WERI-Rb-1 (cell line): ENCODE data around the gene BSCL2.
"Not testable (repeated sequence)": the region's sequence is repeated elsewhere in the genome, so short reads cannot be mapped to it uniquely, and the experiment has no call there.

Experiments
- DNase-seq: peaks from one replicate; pipeline ENCODE4 v3.0.0-alpha.2; 2020
- H3K27ac ChIP-seq: fragments of 250-450 bp; sonication (Bioruptor Pico); 2 replicates; pipeline ENCODE4 v1.5.1; 2020; ENCODE audit warnings: mild to moderate bottlenecking, moderate library complexity
- H3K27me3 ChIP-seq: fragments of 250-450 bp; sonication (Bioruptor Pico); 2 replicates; pipeline ENCODE4 v1.5.1; 2021; ENCODE audit warnings: mild to moderate bottlenecking, low read depth, moderate library complexity; ENCODE audit not compliant: insufficient read depth, severe bottlenecking
- H3K36me3 ChIP-seq: fragments of 250-450 bp; sonication (Bioruptor Pico); 2 replicates; pipeline ENCODE4 v1.5.1; 2020; ENCODE audit warnings: mild to moderate bottlenecking, moderate library complexity
- H3K4me3 ChIP-seq: 2 replicates; pipeline ENCODE4 v1.5.1; 2011; ENCODE audit warnings: low read depth, mild to moderate bottlenecking, control low read depth, low read length
- H3K9me3 ChIP-seq: fragments of 250-450 bp; sonication (Bioruptor Pico); 2 replicates; pipeline ENCODE4 v1.5.1; 2021; ENCODE audit warnings: mild to moderate bottlenecking, moderate library complexity; ENCODE audit not compliant: severe bottlenecking
- TF ChIP-seq, protein P1 (sequence below): IDR thresholded peaks from 2 replicates; pipeline ENCODE4 v1.5.1; 2011; ENCODE audit warnings: low read depth, mild to moderate bottlenecking, control low read depth, inconsistent platforms, low read length

BSCL2 gene

DNA sequence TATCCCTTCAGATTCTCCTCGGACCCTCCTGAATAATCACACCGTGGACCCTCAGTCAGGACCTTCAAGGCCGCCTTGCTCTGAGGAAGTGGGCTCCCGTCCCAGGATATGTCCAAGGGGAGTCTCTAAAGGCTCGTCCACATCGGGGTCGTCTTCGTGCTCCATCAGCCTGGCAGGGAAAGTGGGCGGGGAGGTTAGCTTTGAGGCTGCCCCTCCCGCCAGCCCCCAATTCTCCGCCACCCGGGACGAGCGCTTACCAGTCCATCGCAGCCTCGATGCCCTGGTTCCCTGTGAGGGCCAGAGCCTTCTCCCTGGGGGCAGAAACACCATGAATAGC, 28.8 kb downstream of the BSCL2 start:
- Histone ChIP-seq H3K36me3 (peaks cover 46% of the 10 kb centered on the region), H3K9me3 (no peaks in the 10 kb centered on the region), H3K27ac (peak overlapping the region; percentile 85), H3K4me3 (peak overlapping the region; percentile 88), H3K27me3 (no peaks in the 10 kb centered on the region)
- TF ChIP-seq, protein P1, sequence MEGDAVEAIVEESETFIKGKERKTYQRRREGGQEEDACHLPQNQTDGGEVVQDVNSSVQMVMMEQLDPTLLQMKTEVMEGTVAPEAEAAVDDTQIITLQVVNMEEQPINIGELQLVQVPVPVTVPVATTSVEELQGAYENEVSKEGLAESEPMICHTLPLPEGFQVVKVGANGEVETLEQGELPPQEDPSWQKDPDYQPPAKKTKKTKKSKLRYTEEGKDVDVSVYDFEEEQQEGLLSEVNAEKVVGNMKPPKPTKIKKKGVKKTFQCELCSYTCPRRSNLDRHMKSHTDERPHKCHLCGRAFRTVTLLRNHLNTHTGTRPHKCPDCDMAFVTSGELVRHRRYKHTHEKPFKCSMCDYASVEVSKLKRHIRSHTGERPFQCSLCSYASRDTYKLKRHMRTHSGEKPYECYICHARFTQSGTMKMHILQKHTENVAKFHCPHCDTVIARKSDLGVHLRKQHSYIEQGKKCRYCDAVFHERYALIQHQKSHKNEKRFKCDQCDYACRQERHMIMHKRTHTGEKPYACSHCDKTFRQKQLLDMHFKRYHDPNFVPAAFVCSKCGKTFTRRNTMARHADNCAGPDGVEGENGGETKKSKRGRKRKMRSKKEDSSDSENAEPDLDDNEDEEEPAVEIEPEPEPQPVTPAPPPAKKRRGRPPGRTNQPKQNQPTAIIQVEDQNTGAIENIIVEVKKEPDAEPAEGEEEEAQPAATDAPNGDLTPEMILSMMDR: no peak
- DNase-seq: no peak

DNA sequence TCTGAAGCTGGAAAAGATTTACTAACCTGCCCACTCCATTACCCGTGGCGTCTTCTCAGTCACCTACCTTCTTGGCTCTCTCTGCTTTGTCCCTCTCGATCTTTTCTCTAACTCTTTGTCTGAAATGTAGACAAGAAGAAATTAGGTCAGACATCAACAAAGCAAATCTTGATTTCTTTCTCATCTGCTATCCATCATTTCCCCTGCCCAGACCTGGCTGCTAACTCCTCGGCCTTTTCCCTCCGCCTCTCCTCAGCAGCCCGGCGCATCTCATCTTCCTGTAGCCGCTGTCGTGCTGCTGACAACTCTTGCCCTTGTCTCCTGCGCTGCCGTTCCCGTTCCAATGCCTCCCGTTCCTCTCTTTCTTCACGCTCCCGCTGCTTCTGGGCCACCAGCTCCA, 29.5 kb downstream of the BSCL2 start:
- Histone ChIP-seq H3K36me3 (peaks cover 53% of the 10 kb centered on the region), H3K4me3 (no peak overlapping the region), H3K27me3 (no peaks in the 10 kb centered on the region), H3K9me3 (no peaks in the 10 kb centered on the region), H3K27ac (no peak overlapping the region)
- TF ChIP-seq, protein P1: no peak
- DNase-seq: no peak

DNA sequence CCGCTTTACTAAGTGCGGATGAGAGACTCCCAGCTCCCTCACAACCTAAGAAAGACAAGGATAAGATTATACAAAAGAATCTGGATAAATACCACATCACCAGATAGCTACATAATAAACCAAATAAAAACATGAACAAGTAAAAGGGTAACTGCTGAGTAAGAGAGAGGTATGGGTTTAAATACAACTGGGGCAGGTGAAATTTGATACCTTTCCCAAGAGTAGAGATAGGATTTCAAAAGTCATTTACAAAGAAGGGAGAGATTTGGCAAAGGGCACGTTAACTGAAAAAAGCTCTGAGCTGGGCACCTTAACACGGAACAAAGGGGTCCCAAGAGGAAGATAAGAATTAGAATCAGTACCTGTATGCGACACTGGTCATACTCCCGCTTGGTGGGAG, 30.1 kb downstream of the BSCL2 start:
- Histone ChIP-seq H3K27me3 (no peaks in the 10 kb centered on the region), H3K36me3 (peaks cover 56% of the 10 kb centered on the region), H3K9me3 (no peaks in the 10 kb centered on the region), H3K4me3 (no peak overlapping the region), H3K27ac (peak overlapping the region; percentile 39; the same call in 1 of the 2 replicates)
- TF ChIP-seq, protein P1: no peak
- DNase-seq: no peak

DNA sequence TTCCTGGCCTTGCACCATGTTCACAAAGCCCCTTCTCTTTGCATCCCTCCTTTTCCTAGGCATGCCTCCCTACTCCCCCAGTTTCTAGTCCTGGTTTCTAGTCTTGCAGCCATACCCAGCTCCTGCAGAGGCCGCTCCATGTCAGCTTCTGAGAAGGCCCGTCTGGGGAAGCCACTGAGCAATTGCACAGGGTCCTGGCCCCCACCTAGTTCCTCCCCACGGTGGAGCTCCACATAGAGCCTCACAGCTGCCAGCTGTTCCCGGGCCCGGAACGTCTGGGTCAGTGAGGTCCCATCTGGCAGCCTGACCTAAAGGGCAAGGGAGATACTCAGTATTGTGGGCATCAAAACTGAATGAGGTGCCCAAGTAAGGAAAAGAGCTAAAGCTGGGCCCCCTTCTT, 30.5 kb downstream of the BSCL2 start:
- Histone ChIP-seq H3K27me3 (no peaks in the 10 kb centered on the region), H3K9me3 (no peaks in the 10 kb centered on the region), H3K4me3 (no peak overlapping the region), H3K27ac (peak overlapping the region; percentile 39; the same call in 1 of the 2 replicates), H3K36me3 (peaks cover 58% of the 10 kb centered on the region)
- no peak for DNase-seq
- TF ChIP-seq, protein P1: peak; percentile 19; the same call in 1 of the 2 replicates

DNA sequence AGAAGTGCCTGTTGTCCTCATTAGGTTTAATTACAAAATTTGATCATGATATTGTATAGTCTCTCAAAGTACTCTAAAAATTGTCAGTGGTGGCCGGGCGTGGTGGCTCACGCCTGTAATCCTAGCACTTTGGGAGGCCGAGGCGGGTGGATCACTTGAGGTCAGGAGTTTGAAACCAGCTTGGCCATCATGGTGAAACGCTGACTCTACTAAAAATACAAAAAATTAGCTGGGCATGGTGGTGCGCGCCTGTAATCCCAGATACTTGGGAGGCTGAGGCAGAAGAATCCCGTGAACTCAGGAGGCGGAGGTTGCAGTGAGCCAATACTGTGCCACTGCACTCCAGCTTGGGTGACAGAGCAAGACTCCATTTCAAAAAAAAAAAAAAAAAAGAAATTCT, 31.8 kb downstream of the BSCL2 start:
- not testable (repeated sequence) for H3K27me3 ChIP-seq, H3K9me3 ChIP-seq, DNase-seq, H3K4me3 ChIP-seq, H3K27ac ChIP-seq
- peaks cover 61% of the 10 kb centered on the region for H3K36me3 ChIP-seq

DNA sequence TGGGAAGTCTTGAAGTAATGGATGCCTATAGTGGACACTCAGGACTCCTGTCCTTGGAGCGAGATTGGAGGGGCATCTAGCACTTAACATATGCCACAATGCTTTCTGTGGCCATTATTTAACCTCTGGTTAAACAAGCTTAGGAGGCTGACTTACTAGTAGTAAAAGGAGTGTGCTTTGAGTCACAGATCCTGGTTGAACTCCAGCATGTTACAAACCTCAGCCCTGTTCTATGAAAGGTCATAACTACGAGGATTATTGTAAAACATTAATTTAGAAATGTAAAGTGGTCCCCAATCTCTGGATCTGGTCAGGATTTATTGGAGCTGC, 34.1 kb downstream of the BSCL2 start:
- TF ChIP-seq, protein P1: no peak
- Histone ChIP-seq H3K4me3 (no peak overlapping the region), H3K27ac (peak overlapping the region; percentile 38), H3K27me3 (no peaks in the 10 kb centered on the region), H3K36me3 (peaks cover 58% of the 10 kb centered on the region), H3K9me3 (no peaks in the 10 kb centered on the region)
- DNase-seq: no peak
